CD14-positive monocyte (primary cell): ENCODE data around the gene B4GALNT3. TPM values are rescaled to one million over a fixed set of nuclear protein-coding genes. Genes with fewer than 3 reads are reported as not detected.

Source experiments
- DNase-seq, 3 donors: peaks; one replicate each; pipeline ENCODE4 v3.0.0-alpha.2; 2011 to 2022
- H2AFZ ChIP-seq: 2 replicates; pipeline ENCODE4 v1.6.0; 2012; ENCODE audit warnings: mild to moderate bottlenecking, low read depth, low read length, inconsistent platforms; ENCODE audit not compliant: insufficient read depth, poor library complexity, severe bottlenecking
- H3K27ac ChIP-seq, 2 donors: 1 replicate in 1 of 2; 2 replicates in 1 of 2; pipeline ENCODE4 v1.5.1; 2012 to 2013; ENCODE audit warnings: low read length in 2 of 2, control low read depth in 1 of 2, inconsistent platforms in 1 of 2, low read depth in 1 of 2, mild to moderate bottlenecking in 1 of 2
- H3K27me3 ChIP-seq, 2 donors: one replicate each; pipeline versions ENCODE4 v1.6.0 to v1.6.1; 2011 to 2013; ENCODE audit warnings: low read length in 2 of 2; ENCODE audit not compliant: control insufficient read depth in 2 of 2, insufficient read depth in 2 of 2
- H3K36me3 ChIP-seq, 2 donors: replicated peaks in 1 of 2; 1 replicate in 1 of 2; 2 replicates in 1 of 2; pipeline versions ENCODE4 v1.5.1 to v1.6.1; 2012 to 2013; ENCODE audit warnings: low read length in 2 of 2, control low read depth in 1 of 2, inconsistent platforms in 1 of 2, mild to moderate bottlenecking in 1 of 2; ENCODE audit not compliant: insufficient read depth in 2 of 2, control insufficient read depth in 1 of 2
- H3K4me1 ChIP-seq, 2 donors: 1 replicate in 1 of 2; 2 replicates in 1 of 2; pipeline versions ENCODE4 v1.5.1 to v1.6.1; 2012 to 2013; ENCODE audit warnings: low read length in 2 of 2, control low read depth in 1 of 2, inconsistent platforms in 1 of 2, mild to moderate bottlenecking in 1 of 2, moderate library complexity in 1 of 2; ENCODE audit not compliant: insufficient read depth in 2 of 2, control insufficient read depth in 1 of 2
- H3K4me2 ChIP-seq: replicated peaks from 2 replicates; pipeline ENCODE3; 2012; ENCODE audit warnings: low read length, moderate library complexity, mild to moderate bottlenecking; ENCODE audit not compliant: poor library complexity, severe bottlenecking; ENCODE audit errors: extremely low read depth
- H3K4me3 ChIP-seq, 3 experiments: fragments of 200-600 bp in 1 of 3; sonication (generic) in 1 of 3; replicated peaks in 1 of 3; 1 replicate in 2 of 3; 2 replicates in 1 of 3; pipeline ENCODE4 v1.5.1; 2011 to 2013; ENCODE audit warnings: low read length in 3 of 3, mild to moderate bottlenecking in 3 of 3, control low read depth in 2 of 3, low read depth in 2 of 3, inconsistent platforms in 1 of 3, moderate library complexity in 1 of 3
- H3K79me2 ChIP-seq: 2 replicates; pipeline ENCODE4 v1.6.0; 2012; ENCODE audit warnings: mild to moderate bottlenecking, control low read depth, inconsistent platforms, low read length, moderate library complexity; ENCODE audit not compliant: insufficient read depth
- H3K9ac ChIP-seq: 2 replicates; pipeline ENCODE4 v1.6.0; 2017; ENCODE audit warnings: low read length, mild to moderate bottlenecking; ENCODE audit not compliant: insufficient read depth, poor library complexity, severe bottlenecking
- H3K9me3 ChIP-seq, 2 donors: replicated peaks in 1 of 2; 1 replicate in 1 of 2; 2 replicates in 1 of 2; pipeline versions ENCODE4 v1.5.1 to v1.6.1; 2012 to 2013; ENCODE audit warnings: low read length in 2 of 2, control low read depth in 1 of 2; ENCODE audit not compliant: control insufficient read depth in 1 of 2, insufficient read depth in 1 of 2
- H4K20me1 ChIP-seq: 2 replicates; pipeline ENCODE4 v1.6.0; 2012; ENCODE audit warnings: mild to moderate bottlenecking, low read length, control low read depth, moderate library complexity; ENCODE audit not compliant: insufficient read depth
- H3K27ac Mint-ChIP-seq, 7 donors: one replicate each; pipeline ENCODE4 v1.8.0; 2020; ENCODE audit warnings: mild to moderate bottlenecking in 7 of 7, mixed read lengths in 7 of 7, moderate library complexity in 6 of 7, inconsistent platforms in 2 of 7
- H3K27me3 Mint-ChIP-seq, 3 donors: one replicate each; pipeline ENCODE4 v1.8.0; 2021 to 2022; ENCODE audit warnings: low read depth in 3 of 3, mild to moderate bottlenecking in 3 of 3, mixed read lengths in 3 of 3, moderate library complexity in 3 of 3, inconsistent platforms in 1 of 3
- H3K36me3 Mint-ChIP-seq, 2 donors: one replicate each; pipeline ENCODE4 v1.8.0; 2020; ENCODE audit warnings: mixed read lengths in 2 of 2, inconsistent platforms in 1 of 2, mild to moderate bottlenecking in 1 of 2
- H3K4me1 Mint-ChIP-seq: one replicate; pipeline ENCODE4 v1.8.0; 2020; ENCODE audit warnings: mild to moderate bottlenecking, mixed read lengths
- H3K4me3 Mint-ChIP-seq, 2 donors: one replicate each; pipeline ENCODE4 v1.8.0; 2020; ENCODE audit warnings: mild to moderate bottlenecking in 2 of 2, mixed read lengths in 2 of 2, moderate library complexity in 1 of 2
- H3K9me3 Mint-ChIP-seq, 7 donors: one replicate each; pipeline ENCODE4 v1.8.0; 2020 to 2022; ENCODE audit warnings: mixed read lengths in 7 of 7, mild to moderate bottlenecking in 6 of 7, moderate library complexity in 6 of 7, inconsistent platforms in 2 of 7
- WGBS: methylation state at CpG from one replicate; pipeline ENCODE4 v1.1.5; 2013; ENCODE audit warnings: missing lambda C conversion rate; ENCODE audit not compliant: insufficient coverage; 5-methylcytosine and 5-hydroxymethylcytosine counted together
- intact Hi-C, 2 donors: fragments of 100-400 bp; cut with micrococcal nuclease; formaldehyde crosslinking; loops; one replicate each; pipeline versions ENCODE4 v1.15.0 to v1.15.1; 2023
- polyA plus RNA-seq, 3 donors: library from polyadenylated mRNA; depleted of rRNA in 1 of 3; unstranded in 2 of 3; stranded (reverse) in 1 of 3; fragments of 300-500 nt in 2 of 3; fragments of >200 nt in 1 of 3; fragmentation: Illumina TruSeq in 2 of 3; gene quantifications; 1 replicate in 2 of 3; 2 replicates in 1 of 3; pipeline ENCODE4 v1.2.3, GENCODE V29; 2012 to 2021
- small RNA-seq: library from RNA; depleted of rRNA; stranded (forward); fragments of <200 nt; gene quantifications from one replicate; pipeline ENCODE3, GENCODE V24; 2012; ENCODE audit warnings: low read depth; ENCODE audit not compliant: insufficient read length
- TF ChIP-seq, protein P1 (sequence below): fragments of 200-600 bp; IDR thresholded peaks from one replicate; pipeline ENCODE4 v1.8.0; 2022; ENCODE audit warnings: antibody characterized with exemption, mild to moderate bottlenecking

The B4GALNT3 gene
- polyA plus RNA-seq, 3 donors: 0.09 to 0.10 TPM; not detected in 1

DNA sequence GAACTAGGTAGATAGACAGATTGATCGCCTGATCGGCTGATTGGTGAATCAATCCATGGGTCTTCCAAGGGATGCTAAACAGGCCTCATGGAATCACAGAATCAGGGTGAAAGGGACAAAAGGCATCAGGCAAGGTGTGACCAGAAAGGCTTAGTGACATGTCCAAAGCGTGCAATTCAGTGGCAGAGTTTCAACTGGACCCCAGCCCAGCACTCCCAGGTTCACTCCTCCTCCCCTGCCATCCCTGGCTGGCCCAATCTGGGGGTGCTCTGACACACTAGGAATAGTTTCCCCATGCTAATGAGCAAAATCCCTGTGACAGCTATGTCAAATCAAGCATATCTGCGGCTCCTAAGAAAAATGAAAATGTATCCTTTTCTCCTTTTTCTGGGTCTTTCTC, 153.1 kb downstream of the B4GALNT3 start:
- H2AFZ ChIP-seq: no peak overlapping the region
- Mint-ChIP-seq H3K27ac (peak overlapping the region in 5 of 7 donors; percentile 50 to 87 (median 63)), H3K36me3 (peaks cover 0 to 4% of the 10 kb centered on the region in 2 donors), H3K27me3 (peaks cover 0 to 5% (median 1%) of the 10 kb centered on the region in 3 donors), H3K4me3 (no peak overlapping the region), H3K9me3 (peaks cover 0 to 2% (median 0%) of the 10 kb centered on the region in 7 donors), H3K4me1 (peaks cover 92% of the 10 kb centered on the region)
- intact Hi-C loops: no loop called here
- H3K9ac ChIP-seq: no peak overlapping the region
- TF ChIP-seq, protein P1, sequence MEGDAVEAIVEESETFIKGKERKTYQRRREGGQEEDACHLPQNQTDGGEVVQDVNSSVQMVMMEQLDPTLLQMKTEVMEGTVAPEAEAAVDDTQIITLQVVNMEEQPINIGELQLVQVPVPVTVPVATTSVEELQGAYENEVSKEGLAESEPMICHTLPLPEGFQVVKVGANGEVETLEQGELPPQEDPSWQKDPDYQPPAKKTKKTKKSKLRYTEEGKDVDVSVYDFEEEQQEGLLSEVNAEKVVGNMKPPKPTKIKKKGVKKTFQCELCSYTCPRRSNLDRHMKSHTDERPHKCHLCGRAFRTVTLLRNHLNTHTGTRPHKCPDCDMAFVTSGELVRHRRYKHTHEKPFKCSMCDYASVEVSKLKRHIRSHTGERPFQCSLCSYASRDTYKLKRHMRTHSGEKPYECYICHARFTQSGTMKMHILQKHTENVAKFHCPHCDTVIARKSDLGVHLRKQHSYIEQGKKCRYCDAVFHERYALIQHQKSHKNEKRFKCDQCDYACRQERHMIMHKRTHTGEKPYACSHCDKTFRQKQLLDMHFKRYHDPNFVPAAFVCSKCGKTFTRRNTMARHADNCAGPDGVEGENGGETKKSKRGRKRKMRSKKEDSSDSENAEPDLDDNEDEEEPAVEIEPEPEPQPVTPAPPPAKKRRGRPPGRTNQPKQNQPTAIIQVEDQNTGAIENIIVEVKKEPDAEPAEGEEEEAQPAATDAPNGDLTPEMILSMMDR: no peak
- 93% methylated on average over 2 of the region's 4 CpGs for WGBS
- peaks cover 96 to 97% of the 10 kb centered on the region in 2 donors for H3K4me1 ChIP-seq
- H3K4me3 ChIP-seq: no peak overlapping the region
- no peaks in the 10 kb centered on the region for H3K9me3 ChIP-seq
- DNase-seq: no peak
- no peaks in the 10 kb centered on the region for H3K36me3 ChIP-seq
- peaks cover 14% of the 10 kb centered on the region for H3K79me2 ChIP-seq
- no peak overlapping the region for H3K4me2 ChIP-seq
- peak overlapping the region in 1 of 2 donors; percentile 22 for H3K27ac ChIP-seq
- H4K20me1 ChIP-seq: no peaks in the 10 kb centered on the region
- H3K27me3 ChIP-seq: no peaks in the 10 kb centered on the region

Small RNA genes within 50 kb of the gene (small RNA-seq; reads per million reads assigned to genes)
- not detected for gene RNU7-103P

Other genes starting within 250 kb of the B4GALNT3 start
- 1 to 10 TPM; 5.7 to 8.3 (median 8.0) TPM for gene SLC6A12, start 245.8 kb upstream of the B4GALNT3 start, polyA plus RNA-seq
- gene SLC6A13, start 197.1 kb upstream of the B4GALNT3 start, polyA plus RNA-seq: under 1 TPM in 1 of 3 donors, not detected in 2; 0.13 TPM
- gene KDM5A, start 70.6 kb upstream of the B4GALNT3 start, polyA plus RNA-seq: 10 to 100 TPM; 12.2 to 31.4 (median 17.1) TPM
- 1 to 10 TPM; 4.1 to 7.7 (median 5.1) TPM for gene CCDC77, start 58.3 kb upstream of the B4GALNT3 start, polyA plus RNA-seq
- 10 to 100 TPM; 32.9 to 92.7 (median 73.7) TPM for gene NINJ2, start 203.5 kb downstream of the B4GALNT3 start, polyA plus RNA-seq